Uterus (tissue), 2 donors: Measurements from ENCODE around the gene SCG2.

ENCODE experiments used
- POLR2A ChIP-seq, 2 donors: fragments of 450-650 bp; IDR thresholded peaks; one replicate each; pipeline ENCODE4 v1.6.1; 2016; ENCODE audit warnings: antibody characterized with exemption in 2 of 2, mild to moderate bottlenecking in 1 of 2, moderate library complexity in 1 of 2
- TF ChIP-seq, protein P1 (sequence below), 4 experiments: fragments of 200-600 bp in 2 of 4; fragments of 450-650 bp in 2 of 4; sonication (generic) in 2 of 4; IDR thresholded peaks; one replicate each; pipeline ENCODE4 v1.5.1; 2016 to 2019; ENCODE audit warnings: antibody characterized with exemption in 4 of 4, mild to moderate bottlenecking in 2 of 4, moderate library complexity in 1 of 4

DNA sequence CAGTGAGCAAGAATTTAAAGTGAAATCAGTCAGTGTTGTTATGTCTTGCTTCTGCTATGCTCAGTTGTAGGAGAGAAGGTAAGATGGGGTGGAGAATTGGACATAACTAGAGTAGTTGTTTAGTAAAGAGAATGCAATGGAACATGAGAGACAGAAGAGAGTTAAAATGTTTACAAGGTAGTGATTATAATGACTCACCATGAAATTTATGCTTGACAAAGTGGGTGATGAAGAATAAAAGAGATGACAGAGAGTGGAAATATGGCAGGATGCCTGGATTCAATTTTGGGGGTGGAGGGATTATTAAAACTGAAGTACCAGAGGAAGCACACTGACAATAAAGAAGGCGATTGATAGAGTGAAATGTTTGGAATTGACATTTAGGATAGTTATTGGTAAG is 10.6 kb downstream of the SCG2 start:
- no peak for TF ChIP-seq POLR2A (IDR thresholded peaks at IDR 0.05)
- TF ChIP-seq, protein P1, sequence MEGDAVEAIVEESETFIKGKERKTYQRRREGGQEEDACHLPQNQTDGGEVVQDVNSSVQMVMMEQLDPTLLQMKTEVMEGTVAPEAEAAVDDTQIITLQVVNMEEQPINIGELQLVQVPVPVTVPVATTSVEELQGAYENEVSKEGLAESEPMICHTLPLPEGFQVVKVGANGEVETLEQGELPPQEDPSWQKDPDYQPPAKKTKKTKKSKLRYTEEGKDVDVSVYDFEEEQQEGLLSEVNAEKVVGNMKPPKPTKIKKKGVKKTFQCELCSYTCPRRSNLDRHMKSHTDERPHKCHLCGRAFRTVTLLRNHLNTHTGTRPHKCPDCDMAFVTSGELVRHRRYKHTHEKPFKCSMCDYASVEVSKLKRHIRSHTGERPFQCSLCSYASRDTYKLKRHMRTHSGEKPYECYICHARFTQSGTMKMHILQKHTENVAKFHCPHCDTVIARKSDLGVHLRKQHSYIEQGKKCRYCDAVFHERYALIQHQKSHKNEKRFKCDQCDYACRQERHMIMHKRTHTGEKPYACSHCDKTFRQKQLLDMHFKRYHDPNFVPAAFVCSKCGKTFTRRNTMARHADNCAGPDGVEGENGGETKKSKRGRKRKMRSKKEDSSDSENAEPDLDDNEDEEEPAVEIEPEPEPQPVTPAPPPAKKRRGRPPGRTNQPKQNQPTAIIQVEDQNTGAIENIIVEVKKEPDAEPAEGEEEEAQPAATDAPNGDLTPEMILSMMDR (IDR thresholded peaks at IDR 0.05): no peak
